GM20000 (cell line): ENCODE results near the gene ELSPBP1.

Experiments used
- DNase-seq: peaks from one replicate; pipeline ENCODE4 v3.0.0; 2012; ENCODE audit warnings: low spot score
- CTCF ChIP-seq: IDR thresholded peaks from 2 replicates; pipeline ENCODE4 v1.5.1; 2012; ENCODE audit warnings: mild to moderate bottlenecking, control low read depth; ENCODE audit errors: extremely low read depth, missing control alignments

The ELSPBP1 gene

GRCh38 chr19:48025480-48025879 is 31.0 kb downstream of the ELSPBP1 start:
- no peak for TF ChIP-seq CTCF
- no peak for DNase-seq

GRCh38 chr19:48029431-48029830 is 35.0 kb downstream of the ELSPBP1 start:
- TF ChIP-seq CTCF = no peak
- no peak for DNase-seq

- DNase-seq = no peak
- TF ChIP-seq CTCF = no peak
These were observed 35.6 kb downstream of the ELSPBP1 start for GRCh38 chr19:48030073-48030472.

- DNase-seq = no peak
- TF ChIP-seq CTCF = no peak
These were observed 39.2 kb downstream of the ELSPBP1 start for GRCh38 chr19:48033604-48034003.

GRCh38 chr19:48036765-48037164 is 42.3 kb downstream of the ELSPBP1 start:
- no peak for DNase-seq
- TF ChIP-seq CTCF = no peak

- no peak for TF ChIP-seq CTCF
- DNase-seq = no peak
These were observed 47.6 kb downstream of the ELSPBP1 start for GRCh38 chr19:48041877-48042580.

GRCh38 chr19:48043675-48044258 is 49.3 kb downstream of the ELSPBP1 start, which contains the start of gene CABP5:
TSS of gene CABP5 (minus strand) at chr19:48044079. CDS start at chr19:48043922, 157 bp downstream.
- DNase-seq = no peak
- TF ChIP-seq CTCF = no peak
